HG02623 (cell line): ENCODE measurements around the gene RAPGEF4.
"Not testable (repeated sequence)": the region's sequence is repeated elsewhere in the genome, so short reads cannot be mapped to it uniquely, and the experiment has no call there.

Experiments
- ATAC-seq: cut with Tn5 transposase; IDR thresholded peaks from one replicate; pipeline ENCODE4 v1.9.1; 2021; ENCODE audit warnings: moderate library complexity; ENCODE audit not compliant: unreplicated experiment

Gene RAPGEF4

DNA sequence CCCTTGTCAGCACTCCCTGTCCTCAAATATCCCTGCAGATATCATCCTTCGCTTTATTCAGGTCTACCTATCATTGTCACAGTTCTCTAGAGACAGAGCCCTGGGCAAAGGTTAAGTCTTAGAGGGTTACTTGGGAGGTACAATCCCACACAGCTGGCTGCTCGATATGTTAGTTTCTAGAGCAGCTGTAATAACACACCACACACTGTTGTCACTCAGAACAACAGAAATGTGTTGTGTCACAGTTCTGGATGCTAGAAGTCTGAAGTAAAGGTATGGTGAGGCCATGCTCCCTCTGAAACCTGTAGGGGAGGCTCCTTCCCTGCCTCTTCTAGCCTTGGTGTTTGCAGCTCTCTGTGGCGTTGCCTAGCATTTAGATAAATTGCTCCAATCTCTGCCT lies 9.9 kb upstream of the RAPGEF4 start:
- ATAC-seq, result no peak

- ATAC-seq, result no peak
Observed at GRCh38 chr2:172726172-172726735, 9.4 kb upstream of the RAPGEF4 start.

- ATAC-seq, result no peak
Observed at GRCh38 chr2:172730411-172730810, 5.2 kb upstream of the RAPGEF4 start.

DNA sequence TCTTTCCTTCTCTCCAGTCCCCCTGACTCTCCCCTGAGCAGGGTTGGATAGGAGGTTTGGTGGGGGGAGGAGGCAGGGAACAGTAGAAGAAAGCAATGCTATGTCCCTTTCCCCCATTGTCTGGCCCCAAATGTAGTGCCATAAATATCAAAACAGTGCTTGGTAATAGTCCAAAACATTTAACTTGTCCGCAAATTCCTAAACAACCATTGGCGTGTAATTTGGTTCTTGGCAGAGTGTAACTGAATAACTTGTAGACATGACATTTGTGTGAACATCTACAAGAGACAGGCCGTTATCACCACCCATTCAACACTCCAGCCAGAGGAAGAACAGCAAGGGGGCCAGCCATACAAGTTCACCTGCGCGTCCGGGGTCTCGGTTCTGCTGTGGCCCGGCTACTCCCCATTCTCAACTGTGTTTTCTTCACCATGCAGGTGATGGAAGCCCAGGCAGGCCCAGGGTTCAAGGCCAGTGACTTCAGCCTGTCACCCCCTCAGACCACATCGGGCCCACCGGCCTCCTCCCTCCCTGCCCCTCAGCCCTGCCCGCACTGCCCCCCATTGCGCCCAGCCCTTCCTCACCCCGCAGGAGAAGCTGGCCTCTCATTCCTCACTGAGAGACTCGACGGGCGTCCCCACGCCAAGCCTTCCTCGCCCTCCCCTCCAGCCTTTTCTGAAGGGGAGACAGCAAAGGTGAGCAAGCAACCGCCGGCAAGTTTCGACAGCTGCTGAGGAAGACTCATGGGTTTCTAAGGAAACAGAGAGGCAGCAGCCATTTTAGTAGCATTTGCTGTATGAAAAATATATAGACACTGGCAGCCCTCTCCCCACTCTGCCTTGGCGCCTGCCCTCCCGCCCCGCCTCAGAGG lies 699 bp upstream of the RAPGEF4 start:
- no peak for ATAC-seq

- no peak for ATAC-seq
Observed at GRCh38 chr2:172736424-172737174, 954 bp downstream of the RAPGEF4 start.

GRCh38 chr2:172739661-172740266 lies 4.1 kb downstream of the RAPGEF4 start:
- no peak for ATAC-seq

DNA sequence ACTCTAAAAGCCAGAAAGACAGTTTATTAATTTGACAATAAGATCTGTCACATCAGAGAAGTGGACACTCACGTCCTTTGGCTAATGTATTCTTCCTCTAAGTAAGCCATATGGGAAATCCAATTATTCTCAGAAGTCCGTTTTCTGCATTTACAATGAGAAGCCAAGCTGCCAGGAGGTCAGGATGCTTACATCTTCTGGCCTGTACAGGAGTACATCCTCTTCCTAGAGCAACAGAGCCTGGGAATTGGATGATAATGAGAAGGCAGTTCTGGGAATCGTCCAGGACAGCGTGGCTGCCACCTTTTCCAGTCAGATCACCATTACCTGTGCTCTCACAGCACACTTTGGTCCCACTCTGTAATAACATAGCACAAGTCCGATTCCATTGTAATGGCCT lies 5.2 kb downstream of the RAPGEF4 start:
- ATAC-seq, result no peak

- ATAC-seq, result no peak
Observed at GRCh38 chr2:172742931-172743540, 7.4 kb downstream of the RAPGEF4 start.

DNA sequence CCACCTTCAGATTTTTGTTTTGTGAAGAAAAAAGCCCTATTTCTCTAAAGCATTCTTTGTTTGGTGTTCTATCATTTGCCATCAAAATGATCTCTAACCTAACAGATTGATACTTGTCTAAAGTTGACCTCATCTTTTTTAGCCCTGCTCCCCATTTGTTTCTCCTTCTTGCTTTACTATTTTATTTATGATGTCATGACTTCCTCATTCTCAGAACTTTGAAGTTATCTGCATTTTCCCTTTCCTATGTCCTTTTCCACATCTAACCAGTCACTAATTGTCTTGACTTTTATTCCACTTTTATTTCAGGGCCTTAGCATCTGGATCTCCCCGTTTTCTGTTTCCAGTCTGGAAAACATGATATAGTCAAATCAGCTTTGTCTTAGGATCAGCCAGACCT lies 8.3 kb downstream of the RAPGEF4 start:
- ATAC-seq, result no peak

DNA sequence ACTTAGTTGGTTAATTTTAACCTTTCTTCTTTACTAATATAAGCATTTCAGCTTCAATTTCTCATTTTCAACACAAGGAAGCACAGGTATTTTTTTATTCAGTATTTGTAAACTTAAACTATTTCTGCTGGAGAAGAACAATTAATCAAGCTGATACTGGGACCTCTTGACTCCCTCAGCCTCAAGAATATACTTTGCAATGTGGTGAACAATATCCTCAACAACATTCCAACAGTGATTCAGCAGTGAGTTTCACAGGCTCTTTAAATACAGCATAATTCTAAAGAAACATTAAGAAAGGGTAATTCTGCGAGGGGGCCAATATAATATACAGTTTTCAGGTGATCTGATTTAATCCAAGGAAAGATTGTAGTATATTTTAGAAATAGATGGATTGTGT lies 10.0 kb downstream of the RAPGEF4 start:
- no peak for ATAC-seq

DNA sequence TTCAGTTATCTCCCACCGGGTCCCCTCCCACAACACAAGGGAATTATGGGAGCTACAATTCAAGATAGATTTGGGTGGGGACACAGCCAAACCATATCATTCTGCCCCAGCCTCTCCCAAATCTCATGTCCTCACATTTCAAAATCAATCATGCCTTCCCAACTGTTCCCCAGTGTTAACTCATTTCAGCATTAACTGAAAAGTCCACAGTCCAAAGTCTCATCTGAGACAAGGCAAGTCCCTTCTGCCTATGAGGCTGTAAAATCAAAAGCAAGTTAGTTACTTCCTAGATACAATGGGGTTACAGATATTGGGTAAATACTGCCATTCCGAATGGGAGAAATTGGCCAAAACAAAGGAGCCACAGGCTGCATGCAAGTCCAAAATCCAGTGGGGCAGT lies 12.9 kb downstream of the RAPGEF4 start:
- not testable (repeated sequence) for ATAC-seq

DNA sequence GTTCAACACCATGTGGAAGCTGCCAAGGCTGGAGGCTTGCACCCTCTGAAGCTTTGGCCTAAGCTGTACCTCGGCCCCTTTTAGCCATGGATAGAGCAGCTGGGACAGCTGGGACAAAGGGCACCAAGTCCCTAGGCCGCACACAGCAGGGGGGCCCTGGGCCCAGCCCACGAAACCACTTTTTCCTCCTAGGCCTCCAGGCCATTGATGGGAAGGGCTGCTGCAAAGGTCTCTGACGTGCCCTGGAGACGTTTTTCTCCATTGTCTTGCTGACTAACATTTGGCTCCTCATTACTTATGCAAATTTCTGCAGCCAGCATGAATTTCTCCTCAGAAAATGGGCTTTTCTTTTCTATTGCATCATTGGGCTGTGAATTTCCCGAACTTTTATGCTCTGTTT lies 13.7 kb downstream of the RAPGEF4 start:
- ATAC-seq, result no peak

DNA sequence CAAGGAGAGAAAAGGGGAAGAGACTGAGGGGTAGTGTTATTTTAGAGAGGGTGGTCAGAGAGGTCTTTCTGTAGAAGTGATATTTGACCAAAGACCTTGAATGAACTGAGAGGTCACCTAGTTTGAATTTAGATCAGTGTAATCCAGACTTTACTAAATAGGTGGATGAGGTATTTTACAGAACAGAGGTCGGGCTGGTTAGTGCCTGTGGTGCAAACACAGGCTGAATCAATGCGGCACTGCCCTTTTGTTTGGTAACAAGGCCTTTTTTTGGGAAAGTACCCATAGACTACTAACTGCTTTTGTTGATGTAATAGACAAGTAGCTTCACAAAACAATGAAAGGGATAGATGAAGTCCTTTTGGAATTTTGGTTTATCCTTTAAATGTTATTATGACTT lies 15.9 kb downstream of the RAPGEF4 start:
- ATAC-seq, result no peak

DNA sequence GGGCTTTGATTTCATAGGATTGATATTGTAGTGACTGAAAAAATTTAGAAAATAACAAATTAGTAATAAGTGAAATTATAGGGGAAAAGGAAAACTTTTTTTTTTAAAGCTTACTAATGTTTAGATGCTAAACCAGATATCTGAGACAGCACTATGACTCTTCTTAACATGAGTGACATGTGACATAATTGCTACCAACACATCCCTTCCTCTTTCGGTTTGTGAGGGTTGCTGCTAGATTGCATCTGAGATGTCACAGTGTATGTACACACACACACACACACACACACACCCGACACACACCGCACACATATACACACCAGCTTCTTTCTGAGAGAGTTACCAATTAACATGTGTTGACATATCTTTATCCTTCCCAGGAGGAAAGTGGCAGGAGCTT lies 18.0 kb downstream of the RAPGEF4 start:
- no peak for ATAC-seq

GRCh38 chr2:172759441-172759840 lies 23.8 kb downstream of the RAPGEF4 start:
- no peak for ATAC-seq

- no peak for ATAC-seq
Observed at GRCh38 chr2:172761306-172761705, 25.7 kb downstream of the RAPGEF4 start.

DNA sequence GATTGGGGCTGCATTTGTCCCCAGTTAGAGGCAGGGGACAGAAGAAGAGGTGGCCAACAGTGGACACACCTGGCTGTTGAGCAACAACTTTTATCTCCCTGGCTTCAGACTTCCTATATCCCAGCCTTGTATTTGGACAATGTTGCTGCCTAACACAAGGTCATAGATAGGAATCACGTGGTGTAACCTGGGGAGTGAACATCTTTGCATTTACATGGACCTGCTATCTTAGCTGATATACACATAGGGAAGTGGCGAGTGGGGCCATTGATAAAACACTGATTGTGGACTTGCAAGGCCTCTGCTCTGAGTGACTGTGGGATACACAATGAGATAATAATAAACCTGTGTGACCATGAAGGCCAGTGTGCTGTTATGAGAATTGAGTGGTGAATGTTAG lies 26.9 kb downstream of the RAPGEF4 start:
- no peak for ATAC-seq

- ATAC-seq, result no peak
Observed at GRCh38 chr2:172763079-172763478, 27.4 kb downstream of the RAPGEF4 start.

GRCh38 chr2:172765662-172766061 lies 30.0 kb downstream of the RAPGEF4 start:
- no peak for ATAC-seq

GRCh38 chr2:172768401-172768800 lies 32.8 kb downstream of the RAPGEF4 start:
- ATAC-seq, result no peak

DNA sequence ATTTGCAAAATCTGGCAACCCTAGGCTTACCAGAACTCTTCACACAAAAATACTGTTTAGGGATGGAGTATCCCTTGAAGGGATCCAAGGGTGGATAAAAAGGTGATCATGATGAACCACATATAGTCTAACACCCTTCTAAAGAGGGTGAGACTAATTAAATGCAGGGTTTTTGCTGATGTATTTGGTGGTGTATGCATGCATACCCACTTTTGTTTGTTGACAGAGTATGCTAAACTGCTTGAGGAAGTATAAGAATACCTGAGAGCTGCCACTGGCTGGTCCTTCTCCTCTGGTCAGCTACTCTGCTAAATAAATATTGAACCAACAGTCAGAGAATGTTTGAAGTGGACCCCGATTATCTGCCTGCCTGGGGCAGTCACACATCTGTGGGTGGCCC lies 34.2 kb downstream of the RAPGEF4 start:
- ATAC-seq, result no peak
